GM19043 (cell line): ENCODE data around the gene KISS1R.

Experiments
- ATAC-seq: cut with Tn5 transposase; IDR thresholded peaks from one replicate; pipeline ENCODE4 v1.9.1; 2021; ENCODE audit warnings: low read depth; ENCODE audit not compliant: unreplicated experiment

KISS1R gene

GRCh38 chr19:919199-920050 lies 2.3 kb downstream of the KISS1R start:
- no peak for ATAC-seq

- ATAC-seq = no peak
Measured at GRCh38 chr19:920051-920864, 3.1 kb downstream of the KISS1R start.

- ATAC-seq = no peak
Measured at GRCh38 chr19:924553-925086, 7.5 kb downstream of the KISS1R start.

GRCh38 chr19:925087-925525 lies 8.0 kb downstream of the KISS1R start:
- no peak for ATAC-seq

- no peak for ATAC-seq
Measured at GRCh38 chr19:925526-926322, 8.6 kb downstream of the KISS1R start, which contains the start of gene ARID3A. Gene ARID3A (plus strand): TSS chr19:926035. CDS start chr19:929529, 3,494 bp downstream.

- no peak for ATAC-seq
Measured at GRCh38 chr19:926323-926588, 9.1 kb downstream of the KISS1R start.

- ATAC-seq = no peak
Measured at GRCh38 chr19:926589-927350, 9.6 kb downstream of the KISS1R start.

GRCh38 chr19:927351-927779 lies 10.2 kb downstream of the KISS1R start:
- ATAC-seq = no peak

GRCh38 chr19:927780-928401 lies 10.8 kb downstream of the KISS1R start:
- ATAC-seq = no peak

- ATAC-seq = no peak
Measured at GRCh38 chr19:928471-929202, 11.5 kb downstream of the KISS1R start.

GRCh38 chr19:929203-929890 lies 12.2 kb downstream of the KISS1R start:
- no peak for ATAC-seq

- no peak for ATAC-seq
Measured at GRCh38 chr19:929891-930258, 12.7 kb downstream of the KISS1R start.

GRCh38 chr19:931860-932647 lies 14.9 kb downstream of the KISS1R start:
- ATAC-seq = no peak

- no peak for ATAC-seq
Measured at GRCh38 chr19:932648-933552, 15.8 kb downstream of the KISS1R start.

GRCh38 chr19:933553-933882 lies 16.4 kb downstream of the KISS1R start:
- ATAC-seq = no peak

- ATAC-seq = no peak
Measured at GRCh38 chr19:934197-934840, 17.2 kb downstream of the KISS1R start.
